Prostate gland (tissue), 2 donors: Measurements from ENCODE around the gene PPP2R5D. TPM values are rescaled to one million over a fixed set of nuclear protein-coding genes. Genes with fewer than 3 reads are reported as not detected.
A peak's percentile ranks its signal among the peaks of the same experiment; 100 is the strongest.

Experiments used
- DNase-seq: peaks from one replicate; pipeline ENCODE4 v3.0.0-alpha.2; 2019; ENCODE audit warnings: low spot score
- H3K27ac ChIP-seq, 2 donors: fragments of 200-600 bp; sonication (generic); 2 replicates each; pipeline ENCODE4 v1.5.1; 2017 to 2019
- H3K27me3 ChIP-seq: fragments of 200-600 bp; sonication (generic); replicated peaks from 2 replicates; pipeline ENCODE4 v1.5.1; 2019; ENCODE audit not compliant: insufficient read depth
- H3K36me3 ChIP-seq, 2 donors: fragments of 200-600 bp; sonication (generic); 1 replicate in 1 of 2; 2 replicates in 1 of 2; pipeline versions ENCODE4 v1.5.1 to v1.8.1; 2017 to 2019
- H3K4me1 ChIP-seq: fragments of 200-600 bp; sonication (generic); replicated peaks from 2 replicates; pipeline ENCODE4 v1.5.1; 2019
- H3K4me3 ChIP-seq, 2 donors: fragments of 200-600 bp; sonication (generic); 2 replicates each; pipeline ENCODE4 v1.5.1; 2017 to 2019
- H3K9me3 ChIP-seq: fragments of 200-600 bp; sonication (generic); 2 replicates; pipeline ENCODE4 v1.5.1; 2017
- CTCF ChIP-seq, 4 experiments: fragments of 200-600 bp in 2 of 4; fragments of 450-650 bp in 2 of 4; sonication (generic) in 2 of 4; IDR thresholded peaks; 1 replicate in 3 of 4; 2 replicates in 1 of 4; pipeline ENCODE4 v1.5.1; 2016 to 2019; ENCODE audit warnings: antibody characterized with exemption in 4 of 4, mild to moderate bottlenecking in 2 of 4, moderate library complexity in 2 of 4
- POLR2A ChIP-seq: fragments of 450-650 bp; IDR thresholded peaks from one replicate; pipeline ENCODE4 v1.6.1; 2016; ENCODE audit warnings: antibody characterized with exemption, mild to moderate bottlenecking
- POLR2AphosphoS5 ChIP-seq: sonication (generic); formaldehyde crosslinking; IDR thresholded peaks from one replicate; pipeline ENCODE4 v1.6.1; 2017; ENCODE audit warnings: antibody characterized with exemption
- WGBS: methylation state at CpG from one replicate; pipeline ENCODE4 v1.1.5; 2018; 5-methylcytosine and 5-hydroxymethylcytosine counted together
- intact Hi-C: fragments of 100-400 bp; cut with DNase I; formaldehyde crosslinking; loops from one replicate; pipeline ENCODE4 v1.14.2; 2022
- total RNA-seq, 2 donors: library from RNA; depleted of rRNA; stranded (reverse); fragments of >200 nt; gene quantifications; one replicate each; pipeline ENCODE4 v1.1.0, GENCODE V29; 2016

PPP2R5D gene
- total RNA-seq, 2 donors from 2014 or later: 55.1 to 95.9 TPM

GRCh38 chr6:43033496-43034189 lies 49.3 kb downstream of the PPP2R5D start:
- no peaks in the 10 kb centered on the region for H3K9me3 ChIP-seq
- no peak overlapping the region for H3K27ac ChIP-seq
- TF ChIP-seq POLR2AphosphoS5 (peak; percentile 32), POLR2A (no peak)
- H3K4me1 ChIP-seq: no peaks in the 10 kb centered on the region
- no peak overlapping the region for H3K4me3 ChIP-seq
- H3K27me3 ChIP-seq: no peaks in the 10 kb centered on the region
- intact Hi-C loops: no loop called here
- H3K36me3 ChIP-seq: peaks cover 2 to 14% of the 10 kb centered on the region in 2 donors
- DNase-seq: no peak
- WGBS: 79% methylated on average over 2 of the region's 2 CpGs

GRCh38 chr6:43034190-43034525 lies 49.8 kb downstream of the PPP2R5D start:
- TF ChIP-seq POLR2A: no peak
- TF ChIP-seq POLR2AphosphoS5: no peak
- TF ChIP-seq CTCF (IDR thresholded peaks at IDR 0.05): no peak
- intact Hi-C loops: no loop called here
- Histone ChIP-seq H3K4me1 (no peaks in the 10 kb centered on the region), H3K9me3 (no peaks in the 10 kb centered on the region), H3K27me3 (no peaks in the 10 kb centered on the region), H3K36me3 (peaks cover 6 to 9% of the 10 kb centered on the region in 2 donors), H3K27ac (no peak overlapping the region), H3K4me3 (no peak overlapping the region)
- 85% methylated on average over 2 of the region's 2 CpGs for WGBS
- no peak for DNase-seq

- H3K4me1 ChIP-seq: no peaks in the 10 kb centered on the region
These were observed 51.3 kb downstream of the PPP2R5D start for GRCh38 chr6:43035495-43036194.

GRCh38 chr6:43036712-43037111 lies 52.3 kb downstream of the PPP2R5D start:
- intact Hi-C loops: no loop called here
- Histone ChIP-seq H3K9me3 (no peaks in the 10 kb centered on the region), H3K27me3 (no peaks in the 10 kb centered on the region), H3K27ac (no peak overlapping the region), H3K4me3 (no peak overlapping the region), H3K36me3 (peaks cover 0 to 6% of the 10 kb centered on the region in 2 donors), H3K4me1 (no peaks in the 10 kb centered on the region)
- 91% methylated on average over 9 of the region's 9 CpGs for WGBS
- TF ChIP-seq POLR2A (no peak), POLR2AphosphoS5 (no peak), CTCF (IDR thresholded peaks at IDR 0.05) (no peak)
- DNase-seq: no peak

More at GRCh38 chr6:43035495-43036194, 51.3 kb downstream of the PPP2R5D start:
- no peak for DNase-seq
- no peaks in the 10 kb centered on the region for H3K9me3 ChIP-seq
- H3K27me3 ChIP-seq: no peaks in the 10 kb centered on the region
- no peak overlapping the region for H3K4me3 ChIP-seq
- intact Hi-C loops: no loop called here
- H3K27ac ChIP-seq: no peak overlapping the region
- no peak for TF ChIP-seq CTCF (IDR thresholded peaks at IDR 0.05)
- no peak for TF ChIP-seq POLR2AphosphoS5
- TF ChIP-seq POLR2A: no peak
- H3K36me3 ChIP-seq: peaks cover 0 to 6% of the 10 kb centered on the region in 2 donors
- WGBS: 64% methylated on average over 4 of the region's 4 CpGs

GRCh38 chr6:43037197-43037596 lies 52.8 kb downstream of the PPP2R5D start:
- H3K36me3 ChIP-seq: peaks cover under 1 to 6% of the 10 kb centered on the region in 2 donors
- WGBS: 82% methylated on average over 5 of the region's 5 CpGs
- intact Hi-C loops: no loop called here
- no peaks in the 10 kb centered on the region for H3K9me3 ChIP-seq
- no peak for TF ChIP-seq CTCF (IDR thresholded peaks at IDR 0.05)
- TF ChIP-seq POLR2AphosphoS5: no peak
- TF ChIP-seq POLR2A: no peak
- no peaks in the 10 kb centered on the region for H3K4me1 ChIP-seq
- H3K27me3 ChIP-seq: no peaks in the 10 kb centered on the region
- DNase-seq: no peak
- no peak overlapping the region for H3K4me3 ChIP-seq
- H3K27ac ChIP-seq: no peak overlapping the region
